OCI-LY7 (cell line): ENCODE measurements around the gene FOXO6.

Experiments used
- EZH2phosphoT487 ChIP-seq: fragments of 200-600 bp; sonication (generic); IDR thresholded peaks from 2 replicates; pipeline ENCODE4 v1.6.1; 2018; ENCODE audit warnings: low read depth, borderline replicate concordance, mild to moderate bottlenecking, mixed run types, antibody characterized with exemption, low read length, moderate library complexity, mixed read lengths
- TF ChIP-seq, protein P1 (sequence below): fragments of 200-600 bp; sonication (generic); conservative IDR thresholded peaks from 2 replicates; pipeline ENCODE4 v1.5.1; 2014; ENCODE audit warnings: mild to moderate bottlenecking, antibody characterized with exemption, low read length, moderate library complexity, mixed read lengths

DNA sequence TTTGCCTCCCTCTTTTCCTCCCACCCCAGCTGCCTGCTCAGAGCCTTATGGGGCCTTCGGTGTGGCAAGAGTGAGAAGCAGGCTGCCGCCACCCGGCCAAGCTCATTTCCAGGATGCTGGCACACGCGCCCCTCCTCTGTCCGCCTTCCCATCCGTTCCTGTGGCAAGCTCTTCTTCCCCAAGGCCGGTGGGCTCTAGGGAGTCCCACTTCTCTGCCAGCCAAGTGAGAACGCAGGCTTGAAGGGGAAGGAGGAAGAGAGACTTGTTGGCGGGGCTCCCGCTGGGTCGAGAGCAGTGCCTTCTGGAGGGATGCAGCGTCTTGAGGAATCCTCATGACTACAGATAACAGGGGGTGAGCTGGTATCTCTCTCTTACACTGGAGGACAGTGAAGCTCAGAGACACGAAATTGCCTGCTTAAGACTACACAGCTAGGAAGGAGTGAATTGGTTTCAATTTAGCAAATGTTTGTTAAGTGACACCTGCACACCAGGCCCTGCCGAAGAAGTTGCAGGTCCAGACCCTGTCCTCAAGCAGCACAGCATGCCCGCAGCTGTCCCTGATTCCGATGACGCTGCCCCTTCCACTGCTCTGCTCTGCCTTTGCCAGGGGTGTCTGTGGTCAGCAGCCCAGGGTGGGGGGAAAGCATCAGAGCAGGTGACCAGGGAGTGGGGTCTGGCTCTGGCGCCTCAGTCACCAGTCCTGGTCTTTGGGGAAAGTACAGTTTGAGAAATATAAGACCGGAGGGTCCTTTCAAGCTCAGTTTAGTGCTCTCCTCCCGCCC is 40.1 kb upstream of the FOXO6 start:
- TF ChIP-seq, protein P1, sequence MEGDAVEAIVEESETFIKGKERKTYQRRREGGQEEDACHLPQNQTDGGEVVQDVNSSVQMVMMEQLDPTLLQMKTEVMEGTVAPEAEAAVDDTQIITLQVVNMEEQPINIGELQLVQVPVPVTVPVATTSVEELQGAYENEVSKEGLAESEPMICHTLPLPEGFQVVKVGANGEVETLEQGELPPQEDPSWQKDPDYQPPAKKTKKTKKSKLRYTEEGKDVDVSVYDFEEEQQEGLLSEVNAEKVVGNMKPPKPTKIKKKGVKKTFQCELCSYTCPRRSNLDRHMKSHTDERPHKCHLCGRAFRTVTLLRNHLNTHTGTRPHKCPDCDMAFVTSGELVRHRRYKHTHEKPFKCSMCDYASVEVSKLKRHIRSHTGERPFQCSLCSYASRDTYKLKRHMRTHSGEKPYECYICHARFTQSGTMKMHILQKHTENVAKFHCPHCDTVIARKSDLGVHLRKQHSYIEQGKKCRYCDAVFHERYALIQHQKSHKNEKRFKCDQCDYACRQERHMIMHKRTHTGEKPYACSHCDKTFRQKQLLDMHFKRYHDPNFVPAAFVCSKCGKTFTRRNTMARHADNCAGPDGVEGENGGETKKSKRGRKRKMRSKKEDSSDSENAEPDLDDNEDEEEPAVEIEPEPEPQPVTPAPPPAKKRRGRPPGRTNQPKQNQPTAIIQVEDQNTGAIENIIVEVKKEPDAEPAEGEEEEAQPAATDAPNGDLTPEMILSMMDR, result no peak
- no peak for TF ChIP-seq EZH2phosphoT487
